Nucleus accumbens (tissue), 56 donors: Measurements from ENCODE around the gene EML3.
"Not testable (repeated sequence)": the region's sequence is repeated elsewhere in the genome, so short reads cannot be mapped to it uniquely, and the experiment has no call there.

Experiments
- DNase-seq, 56 donors: peaks; one replicate each; lab custom pipeline; 2025; lab: John Stamatoyannopoulos, UW

Gene EML3

GRCh38 chr11:62575156-62575555 lies 37.4 kb downstream of the EML3 start:
- DNase-seq: peak in 1 of 56 donors; percentile 8

- DNase-seq: peak in 40 of 56 donors; percentile 7 to 84 (median 54)
Observed at GRCh38 chr11:62574363-62575071, 38.1 kb downstream of the EML3 start.

- DNase-seq: peak; percentile 73 to 99 (median 98)
Observed at GRCh38 chr11:62573592-62574362, 38.8 kb downstream of the EML3 start, which contains the start of gene EEF1G. Gene EEF1G (minus strand): TSS chr11:62573891. CDS start chr11:62573842, 49 bp downstream.

- DNase-seq: peak in 16 of 56 donors; percentile 20 to 62 (median 46)
Observed at GRCh38 chr11:62573006-62573591, 39.5 kb downstream of the EML3 start.

GRCh38 chr11:62572431-62572830 lies 40.1 kb downstream of the EML3 start:
- DNase-seq: no peak

- DNase-seq: not testable (repeated sequence)
Observed at GRCh38 chr11:62571493-62571892, 41.1 kb downstream of the EML3 start.

GRCh38 chr11:62570903-62571302 lies 41.7 kb downstream of the EML3 start:
- DNase-seq: not testable (repeated sequence)

- DNase-seq: no peak
Observed at GRCh38 chr11:62569611-62570010, 43.0 kb downstream of the EML3 start.

- DNase-seq: no peak
Observed at GRCh38 chr11:62567018-62567633, 45.4 kb downstream of the EML3 start.

GRCh38 chr11:62566247-62566646 lies 46.3 kb downstream of the EML3 start:
- DNase-seq: no peak

- DNase-seq: no peak
Observed at GRCh38 chr11:62565100-62565802, 47.3 kb downstream of the EML3 start.

GRCh38 chr11:62561677-62562230 lies 50.8 kb downstream of the EML3 start:
- DNase-seq: not testable (repeated sequence)

GRCh38 chr11:62560566-62561103 lies 51.9 kb downstream of the EML3 start:
- peak in 26 of 56 donors; percentile 16 to 78 (median 40) for DNase-seq

- DNase-seq: not testable (repeated sequence)
Observed at GRCh38 chr11:62559626-62560025, 52.9 kb downstream of the EML3 start.

- peak in 20 of 56 donors; percentile 17 to 75 (median 35) for DNase-seq
Observed at GRCh38 chr11:62559204-62559603, 53.4 kb downstream of the EML3 start.

GRCh38 chr11:62558669-62559068 lies 53.9 kb downstream of the EML3 start:
- DNase-seq: no peak

- no peak for DNase-seq
Observed at GRCh38 chr11:62556875-62557631, 55.5 kb downstream of the EML3 start.

- peak in 43 of 56 donors; percentile 14 to 82 (median 46) for DNase-seq
Observed at GRCh38 chr11:62556108-62556874, 56.3 kb downstream of the EML3 start.
